ENCODE data around the gene CLEC2L. TPM values are rescaled to one million over a fixed set of nuclear protein-coding genes. Genes with fewer than 3 reads are reported as not detected.

CLEC2L gene
- polyA plus RNA-seq, 1 donor (not counting 4 experiments of a cell fraction or from before 2014, with no cell fraction given): not detected

GRCh38 chr7:139543801-139544603, 20.5 kb downstream of the CLEC2L start:
- Histone ChIP-seq H3K27me3 (ENCODE audit: control insufficient read depth, extremely low read depth, insufficient read depth, low read length) (peaks cover 13% of the 10 kb centered on the region), H3K4me1 (ENCODE audit: control insufficient read depth, extremely low read depth, insufficient read depth, low read length) (no peaks in the 10 kb centered on the region), H3K4me3 (ENCODE audit: control insufficient read depth in 2 of 3, extremely low read depth in 1 of 3, insufficient read depth in 2 of 3, low read depth in 1 of 3, low read length in 3 of 3) (no peak overlapping the region), H3K27ac (ENCODE audit: control insufficient read depth, insufficient read depth, low read length) (no peak overlapping the region), H3K79me2 (ENCODE audit: control insufficient read depth, insufficient read depth, low read length) (no peaks in the 10 kb centered on the region), H3K9ac (ENCODE audit: control insufficient read depth, extremely low read depth, insufficient read depth, low read length) (no peak overlapping the region), H4K20me1 (ENCODE audit: control insufficient read depth, extremely low read depth, insufficient read depth, low read length) (no peaks in the 10 kb centered on the region), H3K4me2 (ENCODE audit: control insufficient read depth, extremely low read depth, insufficient read depth, low read depth, low read length) (no peak overlapping the region), H2AFZ (ENCODE audit: control insufficient read depth, low read length) (no peak overlapping the region), H3K36me3 (ENCODE audit: control insufficient read depth in 2 of 2, extremely low read depth in 1 of 2, insufficient read depth in 2 of 2, low read length in 2 of 2) (no peaks in the 10 kb centered on the region), H3K9me3 (ENCODE audit: control insufficient read depth, low read depth, low read length) (no peaks in the 10 kb centered on the region), H3K9me1 (ENCODE audit: control insufficient read depth, extremely low read depth, insufficient read depth, low read length) (no peaks in the 10 kb centered on the region)
- no peak for FAIRE-seq
- no peak for TF ChIP-seq CTCF (optimal IDR thresholded peaks at IDR 0.05 in 1 of 3, IDR thresholded peaks at IDR 0.05 in 1 of 3, conservative IDR thresholded peaks at IDR 0.05 in 1 of 3; ENCODE audit: extremely low read depth in 1 of 3, insufficient read depth in 2 of 3, low read length in 3 of 3)
- TF ChIP-seq EZH2 (IDR thresholded peaks at IDR 0.05; ENCODE audit: low read length): no peak
- dilution Hi-C loops (cut with MboI; ENCODE audit: extremely low pct_ligation_motif_present, low sequenced_read_pairs): no loop called here
- no peak for DNase-seq (ENCODE audit: low read depth, low spot score)

- Histone ChIP-seq H3K79me2 (ENCODE audit: control insufficient read depth, insufficient read depth, low read length) (no peaks in the 10 kb centered on the region), H3K9ac (ENCODE audit: control insufficient read depth, extremely low read depth, insufficient read depth, low read length) (no peak overlapping the region), H3K9me1 (ENCODE audit: control insufficient read depth, extremely low read depth, insufficient read depth, low read length) (no peaks in the 10 kb centered on the region), H4K20me1 (ENCODE audit: control insufficient read depth, extremely low read depth, insufficient read depth, low read length) (no peaks in the 10 kb centered on the region), H3K27ac (ENCODE audit: control insufficient read depth, insufficient read depth, low read length) (no peak overlapping the region), H3K4me1 (ENCODE audit: control insufficient read depth, extremely low read depth, insufficient read depth, low read length) (no peaks in the 10 kb centered on the region), H2AFZ (ENCODE audit: control insufficient read depth, low read length) (no peak overlapping the region), H3K4me3 (ENCODE audit: control insufficient read depth in 2 of 3, extremely low read depth in 1 of 3, insufficient read depth in 2 of 3, low read depth in 1 of 3, low read length in 3 of 3) (no peak overlapping the region), H3K36me3 (ENCODE audit: control insufficient read depth in 2 of 2, extremely low read depth in 1 of 2, insufficient read depth in 2 of 2, low read length in 2 of 2) (no peaks in the 10 kb centered on the region), H3K9me3 (ENCODE audit: control insufficient read depth, low read depth, low read length) (no peaks in the 10 kb centered on the region), H3K4me2 (ENCODE audit: control insufficient read depth, extremely low read depth, insufficient read depth, low read depth, low read length) (no peak overlapping the region), H3K27me3 (ENCODE audit: control insufficient read depth, extremely low read depth, insufficient read depth, low read length) (peaks cover 13% of the 10 kb centered on the region)
- DNase-seq (ENCODE audit: low read depth, low spot score): no peak
- no peak for FAIRE-seq
- dilution Hi-C loops (cut with MboI; ENCODE audit: extremely low pct_ligation_motif_present, low sequenced_read_pairs): no loop called here
- no peak for TF ChIP-seq CTCF (optimal IDR thresholded peaks at IDR 0.05 in 1 of 3, IDR thresholded peaks at IDR 0.05 in 1 of 3, conservative IDR thresholded peaks at IDR 0.05 in 1 of 3; ENCODE audit: extremely low read depth in 1 of 3, insufficient read depth in 2 of 3, low read length in 3 of 3)
- TF ChIP-seq EZH2 (IDR thresholded peaks at IDR 0.05; ENCODE audit: low read length): no peak
Observed at GRCh38 chr7:139544645-139545044, 21.2 kb downstream of the CLEC2L start.

Data from keratinocyte (primary cell).